ENCODE results near the gene NRDC. TPM values are rescaled to one million over a fixed set of nuclear protein-coding genes. Genes with fewer than 3 reads are reported as not detected.
"Not testable (repeated sequence)": the region's sequence is repeated elsewhere in the genome, so short reads cannot be mapped to it uniquely, and the experiment has no call there.

NRDC gene
- total RNA-seq, 1 experiment from 2014 or later, result 176 TPM

GRCh38 chr1:51878308-51878615, 265 bp downstream of the NRDC start:
- Mint-ChIP-seq H3K36me3 (ENCODE audit: insufficient read depth, unreplicated experiment) (no peaks in the 10 kb centered on the region), H3K27me3 (ENCODE audit: insufficient read depth, unreplicated experiment) (peaks cover 11% of the 10 kb centered on the region), H3K9me3 (ENCODE audit: unreplicated experiment) (no peaks in the 10 kb centered on the region), H3K4me1 (ENCODE audit: insufficient read depth, unreplicated experiment) (peaks cover 9% of the 10 kb centered on the region), H3K27ac (ENCODE audit: low read depth, unreplicated experiment) (no peak overlapping the region), H3K4me3 (ENCODE audit: unreplicated experiment) (no peak overlapping the region)
- ChIA-PET POLR2A (interaction anchor here (0.8 to 2.4 kb wide), 8 partner anchors 9 to 641 kb away, joined by 3 to 17 read pairs (median 4); partner anchors contain the start of gene TXNDC12), CTCF (interaction anchor here (1.2 to 2.1 kb wide), 2 partner anchors 20 to 343 kb away, joined by 3 to 10 read pairs; no protein-coding TSS in a partner anchor)
- no TSS peak for BruUV-seq (replicated peaks)
- TF ChIP-seq, protein P1, sequence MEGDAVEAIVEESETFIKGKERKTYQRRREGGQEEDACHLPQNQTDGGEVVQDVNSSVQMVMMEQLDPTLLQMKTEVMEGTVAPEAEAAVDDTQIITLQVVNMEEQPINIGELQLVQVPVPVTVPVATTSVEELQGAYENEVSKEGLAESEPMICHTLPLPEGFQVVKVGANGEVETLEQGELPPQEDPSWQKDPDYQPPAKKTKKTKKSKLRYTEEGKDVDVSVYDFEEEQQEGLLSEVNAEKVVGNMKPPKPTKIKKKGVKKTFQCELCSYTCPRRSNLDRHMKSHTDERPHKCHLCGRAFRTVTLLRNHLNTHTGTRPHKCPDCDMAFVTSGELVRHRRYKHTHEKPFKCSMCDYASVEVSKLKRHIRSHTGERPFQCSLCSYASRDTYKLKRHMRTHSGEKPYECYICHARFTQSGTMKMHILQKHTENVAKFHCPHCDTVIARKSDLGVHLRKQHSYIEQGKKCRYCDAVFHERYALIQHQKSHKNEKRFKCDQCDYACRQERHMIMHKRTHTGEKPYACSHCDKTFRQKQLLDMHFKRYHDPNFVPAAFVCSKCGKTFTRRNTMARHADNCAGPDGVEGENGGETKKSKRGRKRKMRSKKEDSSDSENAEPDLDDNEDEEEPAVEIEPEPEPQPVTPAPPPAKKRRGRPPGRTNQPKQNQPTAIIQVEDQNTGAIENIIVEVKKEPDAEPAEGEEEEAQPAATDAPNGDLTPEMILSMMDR (IDR thresholded peaks at IDR 0.05; ENCODE audit: unreplicated experiment), result no peak
- no peak for DNase-seq (ENCODE audit: unreplicated experiment)
- intact Hi-C loops (cut with micrococcal nuclease), result no loop called here

DNA sequence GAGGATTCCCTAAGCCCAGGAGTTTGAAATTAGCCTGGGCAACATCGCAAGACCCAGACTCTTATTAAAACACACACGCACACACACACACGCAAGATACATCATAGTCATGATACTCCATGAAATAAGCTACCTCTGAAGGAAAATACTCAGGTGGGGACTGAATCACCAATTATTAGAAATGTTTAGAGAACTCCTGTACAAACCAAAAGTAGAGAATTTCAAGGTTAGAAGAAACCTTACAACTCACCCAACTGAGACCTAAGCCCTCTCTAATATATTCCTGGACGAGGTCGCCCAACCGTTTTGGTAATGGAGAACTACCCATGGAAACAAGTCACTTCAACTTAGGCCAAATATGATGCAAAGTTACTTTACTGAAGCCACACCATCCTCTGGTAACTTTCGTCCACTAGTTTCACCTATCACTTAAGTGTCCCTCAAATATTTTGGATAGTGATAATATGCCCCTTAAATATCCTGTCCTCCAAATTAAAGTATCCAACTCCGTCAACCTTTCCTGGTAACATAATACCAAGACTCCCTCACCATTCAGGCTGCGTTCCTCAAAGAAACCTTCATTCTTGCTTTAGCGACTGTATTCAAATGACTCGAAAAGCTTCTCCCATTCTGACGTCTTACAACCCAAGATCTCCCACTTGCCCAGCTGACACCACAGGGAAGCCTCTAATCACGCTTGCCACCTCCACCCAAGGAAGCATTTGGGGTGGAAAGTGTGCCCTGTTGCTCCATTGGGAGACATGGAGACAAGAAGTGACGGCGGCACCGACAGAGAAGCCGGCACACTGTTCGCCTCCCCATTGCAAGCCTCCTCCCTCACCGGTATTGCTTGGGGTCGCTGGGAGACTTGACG, 856 bp downstream of the NRDC start:
- DNase-seq (ENCODE audit: unreplicated experiment), result peak; percentile 46
- BruUV-seq (replicated peaks), result TSS peak; percentile 49
- Mint-ChIP-seq H3K27ac (ENCODE audit: low read depth, unreplicated experiment) (no peak overlapping the region), H3K4me3 (ENCODE audit: unreplicated experiment) (no peak overlapping the region), H3K36me3 (ENCODE audit: insufficient read depth, unreplicated experiment) (peaks cover under 1% of the 10 kb centered on the region), H3K4me1 (ENCODE audit: insufficient read depth, unreplicated experiment) (peaks cover 9% of the 10 kb centered on the region), H3K27me3 (ENCODE audit: insufficient read depth, unreplicated experiment) (peaks cover 5% of the 10 kb centered on the region), H3K9me3 (ENCODE audit: unreplicated experiment) (no peaks in the 10 kb centered on the region)
- ChIA-PET CTCF (interaction anchor here (0.5 to 1.2 kb wide), 5 partner anchors 17 to 342 kb away, joined by 3 to 6 read pairs (median 3); no protein-coding TSS in a partner anchor), POLR2A (interaction anchor here (0.6 to 2.4 kb wide), 11 partner anchors 9 to 640 kb away, joined by 3 to 17 read pairs (median 3); partner anchors contain the start of gene TXNDC12)
- TF ChIP-seq, protein P1 (IDR thresholded peaks at IDR 0.05; ENCODE audit: unreplicated experiment), result no peak
- intact Hi-C loops (cut with micrococcal nuclease), result no loop called here

DNA sequence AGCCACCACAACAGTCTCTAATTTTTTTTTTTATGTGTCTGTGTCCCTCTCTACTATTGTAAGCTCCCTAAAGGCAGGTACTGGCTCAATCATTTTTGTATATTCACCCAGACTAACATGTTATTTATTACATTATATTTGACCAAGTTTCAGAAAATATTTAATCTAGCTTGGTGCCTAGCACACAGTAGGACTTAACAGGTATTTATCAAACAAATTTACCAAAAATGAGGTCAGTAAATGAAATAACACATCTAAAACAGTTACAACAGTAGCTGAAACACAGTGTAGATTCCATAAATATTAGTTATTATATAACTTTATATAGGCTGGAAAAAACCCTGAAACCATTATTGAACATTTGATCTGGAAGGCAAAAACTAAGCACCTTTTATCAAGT, 2.7 kb downstream of the NRDC start:
- Mint-ChIP-seq H3K27ac (ENCODE audit: low read depth, unreplicated experiment) (no peak overlapping the region), H3K36me3 (ENCODE audit: insufficient read depth, unreplicated experiment) (peaks cover 7% of the 10 kb centered on the region), H3K27me3 (ENCODE audit: insufficient read depth, unreplicated experiment) (no peaks in the 10 kb centered on the region), H3K4me1 (ENCODE audit: insufficient read depth, unreplicated experiment) (peaks cover 17% of the 10 kb centered on the region), H3K9me3 (ENCODE audit: unreplicated experiment) (no peaks in the 10 kb centered on the region), H3K4me3 (ENCODE audit: unreplicated experiment) (no peak overlapping the region)
- DNase-seq (ENCODE audit: unreplicated experiment), result no peak
- intact Hi-C loops (cut with micrococcal nuclease), result no loop called here
- BruUV-seq (replicated peaks), result no TSS peak
- TF ChIP-seq, protein P1 (IDR thresholded peaks at IDR 0.05; ENCODE audit: unreplicated experiment), result no peak
- ChIA-PET CTCF (interaction anchor here (0.5 kb wide), 1 partner anchor 144 kb away, joined by 3 read pairs; no protein-coding TSS in a partner anchor), POLR2A (interaction anchor here (0.6 to 1.2 kb wide), 4 partner anchors 13 to 264 kb away, joined by 3 to 5 read pairs (median 3); no protein-coding TSS in a partner anchor)

DNA sequence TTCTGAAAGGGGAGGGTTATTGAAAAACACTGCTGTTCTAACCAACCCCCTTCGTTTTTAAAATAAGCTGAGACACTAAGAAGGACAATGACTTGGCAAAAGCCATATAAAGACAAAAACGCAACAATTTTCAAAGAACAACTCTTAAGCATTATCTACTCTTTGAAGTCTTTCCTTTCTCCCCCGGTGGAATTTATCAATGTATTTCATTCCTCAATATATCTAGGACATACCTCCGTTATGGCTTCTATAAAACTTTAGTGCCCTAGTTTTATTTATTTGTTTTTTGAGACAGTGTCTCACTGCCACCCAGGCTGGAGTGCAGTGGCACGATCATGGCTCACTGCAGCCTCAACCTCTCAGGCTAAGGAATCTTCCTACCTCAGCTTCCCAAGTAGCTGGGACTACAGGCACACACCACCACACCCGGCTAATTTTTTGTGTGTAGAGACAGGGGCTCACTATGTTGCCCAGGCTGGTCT, 3.2 kb downstream of the NRDC start:
- DNase-seq (ENCODE audit: unreplicated experiment), result no peak
- no TSS peak for BruUV-seq (replicated peaks)
- Mint-ChIP-seq H3K27me3 (ENCODE audit: insufficient read depth, unreplicated experiment) (no peaks in the 10 kb centered on the region), H3K4me3 (ENCODE audit: unreplicated experiment) (no peak overlapping the region), H3K4me1 (ENCODE audit: insufficient read depth, unreplicated experiment) (peaks cover 22% of the 10 kb centered on the region), H3K36me3 (ENCODE audit: insufficient read depth, unreplicated experiment) (peaks cover 7% of the 10 kb centered on the region), H3K27ac (ENCODE audit: low read depth, unreplicated experiment) (no peak overlapping the region), H3K9me3 (ENCODE audit: unreplicated experiment) (no peaks in the 10 kb centered on the region)
- intact Hi-C loops (cut with micrococcal nuclease), result no loop called here
- POLR2A ChIA-PET, result interaction anchor here (0.6 to 1.2 kb wide), 3 partner anchors 12 to 265 kb away, joined by 3 read pairs; no protein-coding TSS in a partner anchor
- TF ChIP-seq, protein P1 (IDR thresholded peaks at IDR 0.05; ENCODE audit: unreplicated experiment), result no peak
- CTCF ChIA-PET, result interaction anchor here (0.5 to 0.7 kb wide), 2 partner anchors 11 to 145 kb away, joined by 3 read pairs; no protein-coding TSS in a partner anchor

- H3K36me3 Mint-ChIP-seq (ENCODE audit: insufficient read depth, unreplicated experiment); intact Hi-C loops (cut with micrococcal nuclease); BruUV-seq (replicated peaks); H3K27ac Mint-ChIP-seq (ENCODE audit: low read depth, unreplicated experiment); H3K4me3 Mint-ChIP-seq (ENCODE audit: unreplicated experiment); POLR2A ChIA-PET; H3K27me3 Mint-ChIP-seq (ENCODE audit: insufficient read depth, unreplicated experiment); DNase-seq (ENCODE audit: unreplicated experiment); CTCF ChIA-PET; H3K9me3 Mint-ChIP-seq (ENCODE audit: unreplicated experiment): not testable (repeated sequence)
- peaks cover 30% of the 10 kb centered on the region for H3K4me1 Mint-ChIP-seq (ENCODE audit: insufficient read depth, unreplicated experiment)
Measured at GRCh38 chr1:51873270-51873669, 5.3 kb downstream of the NRDC start.
